HCT116 (cell line): Measurements from ENCODE around the gene HOXD9. TPM values are rescaled to one million over a fixed set of nuclear protein-coding genes. Genes with fewer than 3 reads are reported as not detected.

ENCODE experiments used
- ATAC-seq: fragments of 200-7000 bp; cut with Tn5 transposase; 2 replicates; pipeline ENCODE4 v1.9.1; 2020; ENCODE audit warnings: mild to moderate bottlenecking, moderate library complexity
- BruUV-seq: library from RNA; stranded (reverse); fragments of 400-500 nt; replicated peaks from 2 replicates; lab custom pipeline; 2021; lab: Mats Ljungman, UMichigan
- CTCF ChIA-PET: fragments of 300-600 bp; sonication (Branson Sonifier 250); formaldehyde crosslinking; loops from one replicate; lab custom pipeline; 2021; ENCODE audit warnings: antibody characterized with exemption; lab: Charles Lee
- POLR2A ChIA-PET: fragments of 300-600, 350-600 bp; sonication (Branson Sonifier 250); formaldehyde crosslinking; loops from one replicate; lab custom pipeline; 2021; ENCODE audit warnings: antibody characterized with exemption; lab: Charles Lee
- RAD21 ChIA-PET, 2 experiments: fragments of 300-600 bp; sonication (Branson Sonifier 250); formaldehyde crosslinking; loops; one replicate each; lab custom pipeline; 2023; ENCODE audit warnings: low total read pairs in 2 of 2; ENCODE audit not compliant: uncharacterized antibody in 2 of 2, unreplicated experiment in 2 of 2, low non-redundant PET in 1 of 2; lab: Charles Lee
- DNase-seq: peaks from one replicate; pipeline ENCODE4 v3.0.0-alpha.2; 2010; ENCODE audit warnings: low read depth, low spot score
- H2AFZ ChIP-seq: fragments of 200-600 bp; shearing (Covaris generic), sonication (generic); 2 replicates; pipeline ENCODE4 v1.6.1; 2017; ENCODE audit warnings: low read depth, mixed run types, mixed read lengths, antibody characterized with exemption, low read length; ENCODE audit not compliant: poor library complexity, severe bottlenecking
- H3K27ac ChIP-seq: 2 replicates; pipeline ENCODE4 v1.5.1; 2012; ENCODE audit warnings: low read depth, low read length
- H3K27me3 ChIP-seq: fragments of 200-600 bp; sonication (generic); 2 replicates; pipeline ENCODE4 v1.6.1; 2016; ENCODE audit warnings: mixed run types, low read length, mixed read lengths; ENCODE audit not compliant: insufficient read depth
- H3K36me3 ChIP-seq, 2 experiments: fragments of 200-500 bp in 1 of 2; fragments of 200-600 bp in 1 of 2; sonication (Bioruptor generic) in 1 of 2; sonication (generic) in 1 of 2; 2 replicates each; pipeline versions ENCODE4 v1.5.1 to v1.6.1; 2014 to 2016; ENCODE audit warnings: low read length in 2 of 2, inconsistent platforms in 1 of 2, mixed read lengths in 1 of 2, mixed run types in 1 of 2; ENCODE audit not compliant: insufficient read depth in 2 of 2, control insufficient read depth in 1 of 2
- H3K4me1 ChIP-seq, 2 experiments: fragments of 200-600 bp in 1 of 2; sonication (generic) in 1 of 2; 2 replicates each; pipeline versions ENCODE4 v1.5.1 to v1.6.1; 2012 to 2017; ENCODE audit warnings: low read length in 2 of 2, inconsistent platforms in 1 of 2, mild to moderate bottlenecking in 1 of 2, mixed read lengths in 1 of 2, mixed run types in 1 of 2, moderate library complexity in 1 of 2; ENCODE audit not compliant: insufficient read depth in 2 of 2, control insufficient read depth in 1 of 2
- H3K4me2 ChIP-seq: fragments of 200-600 bp; sonication (generic); 2 replicates; pipeline ENCODE4 v1.6.1; 2017; ENCODE audit warnings: mixed run types, low read length, mixed read lengths
- H3K4me3 ChIP-seq, 2 experiments: fragments of 200-600 bp in 1 of 2; sonication (generic) in 1 of 2; replicated peaks in 1 of 2; 2 replicates each; pipeline ENCODE4 v1.5.1; 2011 to 2016; ENCODE audit warnings: low read length in 2 of 2, control low read depth in 1 of 2, low read depth in 1 of 2, mild to moderate bottlenecking in 1 of 2, mixed read lengths in 1 of 2, mixed run types in 1 of 2
- H3K79me2 ChIP-seq: fragments of 200-600 bp; sonication (generic); 2 replicates; pipeline ENCODE4 v1.6.1; 2017; ENCODE audit warnings: mild to moderate bottlenecking, mixed run types, low read length, moderate library complexity, mixed read lengths; ENCODE audit not compliant: insufficient read depth
- H3K9ac ChIP-seq: fragments of 200-600 bp; sonication (generic); 2 replicates; pipeline ENCODE4 v1.6.1; 2016; ENCODE audit warnings: low read length, mixed read lengths
- H3K9me2 ChIP-seq: fragments of 200-600 bp; sonication (generic), shearing (Covaris generic); 2 replicates; pipeline ENCODE4 v1.6.1; 2017; ENCODE audit warnings: mixed run types, mild to moderate bottlenecking, moderate library complexity; ENCODE audit not compliant: insufficient read depth
- H3K9me3 ChIP-seq, 2 experiments: fragments of 200-500 bp in 1 of 2; fragments of 200-600 bp in 1 of 2; sonication (Bioruptor generic) in 1 of 2; sonication (generic) in 1 of 2; 2 replicates each; pipeline ENCODE4 v1.6.1; 2014 to 2017; ENCODE audit warnings: low read length in 2 of 2, mixed read lengths in 2 of 2, inconsistent platforms in 1 of 2, low read depth in 1 of 2, mild to moderate bottlenecking in 1 of 2, mixed run types in 1 of 2, moderate library complexity in 1 of 2; ENCODE audit not compliant: control insufficient read depth in 1 of 2, insufficient read depth in 1 of 2
- H4K20me1 ChIP-seq: fragments of 200-600 bp; sonication (generic), shearing (Covaris generic); 2 replicates; pipeline ENCODE4 v1.6.1; 2017; ENCODE audit warnings: mixed run types, mild to moderate bottlenecking, moderate library complexity; ENCODE audit not compliant: insufficient read depth
- CEBPB ChIP-seq: IDR thresholded peaks from 2 replicates; pipeline ENCODE4 v1.6.1; 2012; ENCODE audit warnings: low read depth
- EGR1 ChIP-seq: IDR thresholded peaks from 2 replicates; pipeline ENCODE4 v1.6.1; 2012; ENCODE audit warnings: low read depth
- EZH2 ChIP-seq: fragments of 200-600 bp; sonication (generic); IDR thresholded peaks from 2 replicates; pipeline ENCODE4 v1.6.1; 2017; ENCODE audit warnings: antibody characterized with exemption, mixed run types
- JUND ChIP-seq: IDR thresholded peaks from 2 replicates; pipeline ENCODE4 v1.6.1; 2012
- SIN3A ChIP-seq: IDR thresholded peaks from 2 replicates; pipeline ENCODE4 v1.6.1; 2012; ENCODE audit warnings: low read depth
- SP1 ChIP-seq: IDR thresholded peaks from 2 replicates; pipeline ENCODE4 v1.6.1; 2012; ENCODE audit warnings: low read depth
- YY1 ChIP-seq: IDR thresholded peaks from 2 replicates; pipeline ENCODE4 v1.6.1; 2011; ENCODE audit warnings: low read length, low read depth, moderate library complexity, mild to moderate bottlenecking; ENCODE audit not compliant: insufficient replicate concordance; ENCODE audit errors: extremely low read depth
- ZFX ChIP-seq: fragments of 450-650 bp; IDR thresholded peaks from 2 replicates; pipeline ENCODE4 v1.6.1; 2017
- intact Hi-C: fragments of 100-400 bp; cut with micrococcal nuclease; formaldehyde crosslinking; loops from 2 replicates; pipeline ENCODE4 v1.10.0; 2022
- total RNA-seq: library from RNA; stranded (reverse); gene quantifications from one replicate; pipeline ENCODE4 v1.2.1, GENCODE V29; 2021; ENCODE audit not compliant: unreplicated experiment
- TF ChIP-seq, protein P1 (sequence below): IDR thresholded peaks from 2 replicates; pipeline ENCODE4 v1.6.1; 2012; ENCODE audit warnings: low read depth
- TF ChIP-seq, protein P2 (sequence below), 3 experiments: fragments of 200-600 bp in 1 of 3; sonication (generic) in 1 of 3; IDR thresholded peaks in 2 of 3; conservative IDR thresholded peaks in 1 of 3; 2 replicates each; pipeline ENCODE4 v1.5.1; 2012 to 2017; ENCODE audit warnings: low read depth in 2 of 3, low read length in 2 of 3, antibody characterized with exemption in 1 of 3, borderline replicate concordance in 1 of 3, control low read depth in 1 of 3, mild to moderate bottlenecking in 1 of 3, mixed read lengths in 1 of 3, mixed run types in 1 of 3, moderate library complexity in 1 of 3; ENCODE audit not compliant: insufficient read depth in 1 of 3

The HOXD9 gene
- total RNA-seq, 1 experiment from 2014 or later, result not detected

DNA sequence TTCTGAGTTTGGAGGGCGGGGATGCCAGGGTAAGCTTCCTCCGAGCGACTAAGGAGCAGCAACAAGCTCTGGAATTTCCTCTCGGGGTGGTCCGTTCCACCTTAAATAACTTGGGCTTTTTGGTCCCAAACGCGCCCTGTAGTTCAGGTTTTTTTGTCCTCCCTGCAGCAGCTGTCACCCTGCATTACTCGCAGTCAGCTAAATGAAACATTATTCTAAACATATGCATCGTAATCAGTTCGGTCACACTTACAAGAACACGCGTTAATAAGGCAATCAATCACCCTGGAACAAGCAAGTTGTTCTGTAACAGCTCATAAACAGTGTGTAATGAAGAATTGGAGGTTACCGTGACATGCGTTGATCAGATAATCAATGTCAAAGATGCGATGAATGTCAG is 47.0 kb upstream of the HOXD9 start:
- Histone ChIP-seq H3K4me2 (no peak overlapping the region), H4K20me1 (no peaks in the 10 kb centered on the region), H3K27me3 (no peaks in the 10 kb centered on the region), H3K79me2 (no peaks in the 10 kb centered on the region), H3K9me2 (no peaks in the 10 kb centered on the region), H2AFZ (no peak overlapping the region), H3K9ac (no peak overlapping the region), H3K27ac (no peak overlapping the region), H3K4me3 (no peak overlapping the region), H3K9me3 (no peaks in the 10 kb centered on the region), H3K36me3 (no peaks in the 10 kb centered on the region), H3K4me1 (no peaks in the 10 kb centered on the region)
- ChIA-PET RAD21 (no interaction called here), POLR2A (interaction anchor here (0.6 kb wide), 1 partner anchor 702 kb away, joined by 3 read pairs; no protein-coding TSS in a partner anchor), CTCF (no interaction called here)
- DNase-seq (no peak), ATAC-seq (no peak)
- intact Hi-C loops, result no loop called here
- no TSS peak for BruUV-seq
- no peak for TF ChIP-seq ZFX
- no peak for TF ChIP-seq CEBPB
- no peak for TF ChIP-seq JUND
- TF ChIP-seq, protein P1, sequence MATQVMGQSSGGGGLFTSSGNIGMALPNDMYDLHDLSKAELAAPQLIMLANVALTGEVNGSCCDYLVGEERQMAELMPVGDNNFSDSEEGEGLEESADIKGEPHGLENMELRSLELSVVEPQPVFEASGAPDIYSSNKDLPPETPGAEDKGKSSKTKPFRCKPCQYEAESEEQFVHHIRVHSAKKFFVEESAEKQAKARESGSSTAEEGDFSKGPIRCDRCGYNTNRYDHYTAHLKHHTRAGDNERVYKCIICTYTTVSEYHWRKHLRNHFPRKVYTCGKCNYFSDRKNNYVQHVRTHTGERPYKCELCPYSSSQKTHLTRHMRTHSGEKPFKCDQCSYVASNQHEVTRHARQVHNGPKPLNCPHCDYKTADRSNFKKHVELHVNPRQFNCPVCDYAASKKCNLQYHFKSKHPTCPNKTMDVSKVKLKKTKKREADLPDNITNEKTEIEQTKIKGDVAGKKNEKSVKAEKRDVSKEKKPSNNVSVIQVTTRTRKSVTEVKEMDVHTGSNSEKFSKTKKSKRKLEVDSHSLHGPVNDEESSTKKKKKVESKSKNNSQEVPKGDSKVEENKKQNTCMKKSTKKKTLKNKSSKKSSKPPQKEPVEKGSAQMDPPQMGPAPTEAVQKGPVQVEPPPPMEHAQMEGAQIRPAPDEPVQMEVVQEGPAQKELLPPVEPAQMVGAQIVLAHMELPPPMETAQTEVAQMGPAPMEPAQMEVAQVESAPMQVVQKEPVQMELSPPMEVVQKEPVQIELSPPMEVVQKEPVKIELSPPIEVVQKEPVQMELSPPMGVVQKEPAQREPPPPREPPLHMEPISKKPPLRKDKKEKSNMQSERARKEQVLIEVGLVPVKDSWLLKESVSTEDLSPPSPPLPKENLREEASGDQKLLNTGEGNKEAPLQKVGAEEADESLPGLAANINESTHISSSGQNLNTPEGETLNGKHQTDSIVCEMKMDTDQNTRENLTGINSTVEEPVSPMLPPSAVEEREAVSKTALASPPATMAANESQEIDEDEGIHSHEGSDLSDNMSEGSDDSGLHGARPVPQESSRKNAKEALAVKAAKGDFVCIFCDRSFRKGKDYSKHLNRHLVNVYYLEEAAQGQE, result no peak
- TF ChIP-seq SP1, result no peak

DNA sequence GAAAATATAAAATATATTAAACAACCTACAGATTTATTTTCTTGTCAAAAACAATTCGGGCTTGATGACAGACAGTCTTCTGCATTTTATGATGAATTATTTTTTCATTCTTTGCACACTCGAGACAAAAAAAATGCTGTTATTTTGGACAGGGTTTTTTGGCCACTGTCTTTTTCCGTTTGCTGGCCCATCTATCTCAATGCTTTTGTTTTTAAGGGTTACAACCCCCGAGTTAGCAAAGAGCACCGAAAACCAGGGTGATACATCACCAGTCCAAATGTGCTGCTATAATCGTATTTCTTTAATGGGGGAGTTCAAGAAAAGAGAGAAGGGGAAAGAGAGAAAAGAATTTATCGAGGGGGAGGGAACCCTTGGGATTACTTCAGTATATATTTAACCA is 46.5 kb upstream of the HOXD9 start:
- H3K9me3 ChIP-seq, result no peaks in the 10 kb centered on the region
- ChIA-PET RAD21 (no interaction called here), CTCF (no interaction called here), POLR2A (no interaction called here)
- TF ChIP-seq EGR1 (no peak), ZFX (no peak), SP1 (no peak), SIN3A (no peak), EZH2 (no peak), YY1 (no peak)
- TF ChIP-seq, protein P2, sequence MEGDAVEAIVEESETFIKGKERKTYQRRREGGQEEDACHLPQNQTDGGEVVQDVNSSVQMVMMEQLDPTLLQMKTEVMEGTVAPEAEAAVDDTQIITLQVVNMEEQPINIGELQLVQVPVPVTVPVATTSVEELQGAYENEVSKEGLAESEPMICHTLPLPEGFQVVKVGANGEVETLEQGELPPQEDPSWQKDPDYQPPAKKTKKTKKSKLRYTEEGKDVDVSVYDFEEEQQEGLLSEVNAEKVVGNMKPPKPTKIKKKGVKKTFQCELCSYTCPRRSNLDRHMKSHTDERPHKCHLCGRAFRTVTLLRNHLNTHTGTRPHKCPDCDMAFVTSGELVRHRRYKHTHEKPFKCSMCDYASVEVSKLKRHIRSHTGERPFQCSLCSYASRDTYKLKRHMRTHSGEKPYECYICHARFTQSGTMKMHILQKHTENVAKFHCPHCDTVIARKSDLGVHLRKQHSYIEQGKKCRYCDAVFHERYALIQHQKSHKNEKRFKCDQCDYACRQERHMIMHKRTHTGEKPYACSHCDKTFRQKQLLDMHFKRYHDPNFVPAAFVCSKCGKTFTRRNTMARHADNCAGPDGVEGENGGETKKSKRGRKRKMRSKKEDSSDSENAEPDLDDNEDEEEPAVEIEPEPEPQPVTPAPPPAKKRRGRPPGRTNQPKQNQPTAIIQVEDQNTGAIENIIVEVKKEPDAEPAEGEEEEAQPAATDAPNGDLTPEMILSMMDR (IDR thresholded peaks at IDR 0.05 in 2 of 3, conservative IDR thresholded peaks at IDR 0.05 in 1 of 3; ENCODE audit: borderline replicate concordance in 1 of 3, insufficient read depth in 1 of 3, low read depth in 2 of 3, low read length in 2 of 3), result no peak
- TF ChIP-seq, protein P1, result no peak
- no peaks in the 10 kb centered on the region for H4K20me1 ChIP-seq
- H3K79me2 ChIP-seq, result no peaks in the 10 kb centered on the region
- intact Hi-C loops, result no loop called here
- BruUV-seq, result no TSS peak
- H3K36me3 ChIP-seq, result no peaks in the 10 kb centered on the region
- no peaks in the 10 kb centered on the region for H3K9me2 ChIP-seq
- no peak overlapping the region for H3K4me3 ChIP-seq
- DNase-seq (no peak), ATAC-seq (no peak)
- no peak overlapping the region for H3K9ac ChIP-seq
- no peak overlapping the region for H3K4me2 ChIP-seq
- H3K4me1 ChIP-seq, result no peaks in the 10 kb centered on the region
- no peak overlapping the region for H2AFZ ChIP-seq
- no peak overlapping the region for H3K27ac ChIP-seq
- H3K27me3 ChIP-seq, result no peaks in the 10 kb centered on the region
